ENCODE data around the gene PDLIM3.

Gene PDLIM3

GRCh38 chr4:185469580-185470154 is 65.6 kb downstream of the PDLIM3 start:
- no peak overlapping the region; the same call in 1 of the 2 replicates for H3K4me2 ChIP-seq (ENCODE audit: low read length)
- no peak overlapping the region for H3K27ac ChIP-seq (ENCODE audit: low read depth, low read length)
- H3K79me2 ChIP-seq (ENCODE audit: control insufficient read depth, low read length): no peaks in the 10 kb centered on the region
- no peaks in the 10 kb centered on the region for H3K9me3 ChIP-seq (ENCODE audit: control insufficient read depth, insufficient read depth, low read length)
- peaks cover 15% of the 10 kb centered on the region for H3K4me1 ChIP-seq (ENCODE audit: control insufficient read depth, low read length)
- TF ChIP-seq CTCF (IDR thresholded peaks at IDR 0.05; ENCODE audit: low read depth, low read length, poor library complexity, severe bottlenecking) (no peak), EZH2phosphoT487 (IDR thresholded peaks at IDR 0.05; ENCODE audit: borderline replicate concordance, low read length) (no peak)
- H3K36me3 ChIP-seq (ENCODE audit: control insufficient read depth, low read length): no peaks in the 10 kb centered on the region
- H3K9me2 ChIP-seq (replicated peaks; ENCODE audit: control insufficient read depth, low read length): no peaks in the 10 kb centered on the region
- H3F3A ChIP-seq (ENCODE audit: control insufficient read depth, insufficient read depth): peaks cover 8% of the 10 kb centered on the region; the same call in 1 of the 2 replicates
- peaks cover 41% of the 10 kb centered on the region for H3K27me3 ChIP-seq (ENCODE audit: control insufficient read depth, low read length)
- H4K20me1 ChIP-seq (ENCODE audit: control insufficient read depth, insufficient read depth, low read depth, low read length): no peaks in the 10 kb centered on the region; the same call in 1 of the 2 replicates
- no peak overlapping the region for H3K4me3 ChIP-seq (ENCODE audit: low read length)

- Histone ChIP-seq H4K20me1 (ENCODE audit: control insufficient read depth, insufficient read depth, low read depth, low read length) (no peaks in the 10 kb centered on the region; the same call in 1 of the 2 replicates), H3K9me3 (ENCODE audit: control insufficient read depth, insufficient read depth, low read length) (no peaks in the 10 kb centered on the region), H3K9me2 (replicated peaks; ENCODE audit: control insufficient read depth, low read length) (no peaks in the 10 kb centered on the region), H3K4me3 (ENCODE audit: low read length) (no peak overlapping the region), H3K4me1 (ENCODE audit: control insufficient read depth, low read length) (peaks cover 15% of the 10 kb centered on the region), H3K36me3 (ENCODE audit: control insufficient read depth, low read length) (no peaks in the 10 kb centered on the region), H3K27me3 (ENCODE audit: control insufficient read depth, low read length) (peaks cover 41% of the 10 kb centered on the region), H3K79me2 (ENCODE audit: control insufficient read depth, low read length) (no peaks in the 10 kb centered on the region), H3K4me2 (ENCODE audit: low read length) (no peak overlapping the region), H3F3A (ENCODE audit: control insufficient read depth, insufficient read depth) (peaks cover 8% of the 10 kb centered on the region; the same call in 1 of the 2 replicates), H3K27ac (ENCODE audit: low read depth, low read length) (no peak overlapping the region)
- TF ChIP-seq CTCF (IDR thresholded peaks at IDR 0.05; ENCODE audit: low read depth, low read length, poor library complexity, severe bottlenecking) (no peak), EZH2phosphoT487 (IDR thresholded peaks at IDR 0.05; ENCODE audit: borderline replicate concordance, low read length) (0 out of 2 replicates have a peak, but pooled peaks have one; percentile 72)
Measured at GRCh38 chr4:185468999-185469398, 66.3 kb downstream of the PDLIM3 start.

- H3K4me1 ChIP-seq (ENCODE audit: control insufficient read depth, low read length): peaks cover 15% of the 10 kb centered on the region
- H4K20me1 ChIP-seq (ENCODE audit: control insufficient read depth, insufficient read depth, low read depth, low read length): no peaks in the 10 kb centered on the region; the same call in 1 of the 2 replicates
- H3K4me3 ChIP-seq (ENCODE audit: low read length): no peak overlapping the region
- TF ChIP-seq CTCF (IDR thresholded peaks at IDR 0.05; ENCODE audit: low read depth, low read length, poor library complexity, severe bottlenecking) (no peak), EZH2phosphoT487 (IDR thresholded peaks at IDR 0.05; ENCODE audit: borderline replicate concordance, low read length) (no peak)
- no peak overlapping the region for H3K4me2 ChIP-seq (ENCODE audit: low read length)
- H3K9me3 ChIP-seq (ENCODE audit: control insufficient read depth, insufficient read depth, low read length): no peaks in the 10 kb centered on the region
- H3K27ac ChIP-seq (ENCODE audit: low read depth, low read length): no peak overlapping the region
- peaks cover 41% of the 10 kb centered on the region for H3K27me3 ChIP-seq (ENCODE audit: control insufficient read depth, low read length)
- no peaks in the 10 kb centered on the region for H3K79me2 ChIP-seq (ENCODE audit: control insufficient read depth, low read length)
- H3K36me3 ChIP-seq (ENCODE audit: control insufficient read depth, low read length): no peaks in the 10 kb centered on the region
- peaks cover 8% of the 10 kb centered on the region; the same call in 1 of the 2 replicates for H3F3A ChIP-seq (ENCODE audit: control insufficient read depth, insufficient read depth)
- no peaks in the 10 kb centered on the region for H3K9me2 ChIP-seq (replicated peaks; ENCODE audit: control insufficient read depth, low read length)
Measured at GRCh38 chr4:185467991-185468390, 67.3 kb downstream of the PDLIM3 start.

All from DOHH2 (cell line).